ACHN (cell line): ENCODE data around the gene WWOX.
"Not testable (repeated sequence)": the region's sequence is repeated elsewhere in the genome, so short reads cannot be mapped to it uniquely, and the experiment has no call there.

Experiments used
- DNase-seq: peaks from one replicate; pipeline ENCODE4 v3.0.0-alpha.2; 2015
- in situ Hi-C: cut with HindIII; loops from 2 replicates; pipeline ENCODE4 v1.10.0; 2017; ENCODE audit warnings: low sequenced_read_pairs, low pct_ligation_motif_present, low pct_unique_long_range_greater_than_20kb

WWOX gene

GRCh38 chr16:78673884-78674283, 574.4 kb downstream of the WWOX start:
- DNase-seq: no peak
- in situ Hi-C loops: no loop called here

DNA sequence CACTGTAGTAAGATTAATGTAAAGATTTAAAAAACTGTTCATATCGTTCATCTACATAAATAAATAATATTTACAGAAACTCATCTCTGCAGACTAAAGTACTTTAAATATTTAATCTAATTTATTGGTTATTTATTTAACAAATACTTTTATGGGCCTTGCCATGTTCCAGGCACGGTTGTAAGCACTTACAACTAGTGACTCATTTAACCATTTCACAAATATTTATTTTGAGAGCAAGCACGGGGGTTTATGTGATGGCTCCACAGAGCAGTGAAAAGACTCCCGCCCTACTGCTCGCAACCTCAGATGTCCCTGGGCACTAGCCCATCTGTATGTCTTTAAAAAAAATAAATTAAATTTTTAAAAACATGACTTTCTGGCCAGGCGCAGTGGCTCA, 575.9 kb downstream of the WWOX start:
- in situ Hi-C loops: no loop called here
- DNase-seq: no peak

DNA sequence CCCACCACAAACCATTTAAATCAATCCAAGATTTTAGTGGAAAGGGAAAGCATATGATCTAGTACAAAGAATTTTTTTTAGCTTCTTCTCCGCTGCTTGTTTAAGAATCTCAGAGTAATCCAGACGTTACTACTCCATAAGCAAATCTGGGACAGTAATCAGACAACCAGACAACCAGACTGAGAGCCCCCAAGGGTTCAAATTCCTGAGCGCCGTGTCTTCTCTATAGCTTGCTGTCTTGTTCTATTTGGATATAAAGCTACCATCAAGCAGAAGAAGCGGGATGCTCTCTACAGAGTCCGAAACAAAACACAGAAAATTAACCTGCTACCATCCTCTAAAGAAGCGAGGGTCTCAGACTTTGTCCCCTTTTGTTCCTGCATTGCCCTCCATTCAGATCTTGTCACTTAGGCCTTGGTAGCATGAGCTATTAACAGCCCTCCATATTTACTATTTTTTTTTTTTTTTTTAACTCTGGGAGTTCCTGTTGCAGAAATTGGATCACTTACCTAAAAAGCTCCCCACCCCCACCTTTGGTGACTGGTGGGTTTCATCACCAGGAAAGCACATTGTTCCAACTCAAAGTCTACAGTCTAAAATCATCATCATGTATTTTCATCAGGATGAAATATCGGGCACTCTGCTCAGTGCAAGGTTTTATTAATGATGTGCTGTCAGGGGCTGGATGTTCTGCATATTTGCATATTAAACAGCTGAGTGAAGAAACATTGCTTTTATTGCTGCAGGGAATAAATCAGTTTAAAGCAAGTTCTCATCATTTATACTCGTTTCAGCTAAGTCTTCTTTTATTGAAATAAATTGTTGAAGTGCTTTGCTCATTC, 576.7 kb downstream of the WWOX start:
- DNase-seq: no peak
- in situ Hi-C loops: no loop called here

DNA sequence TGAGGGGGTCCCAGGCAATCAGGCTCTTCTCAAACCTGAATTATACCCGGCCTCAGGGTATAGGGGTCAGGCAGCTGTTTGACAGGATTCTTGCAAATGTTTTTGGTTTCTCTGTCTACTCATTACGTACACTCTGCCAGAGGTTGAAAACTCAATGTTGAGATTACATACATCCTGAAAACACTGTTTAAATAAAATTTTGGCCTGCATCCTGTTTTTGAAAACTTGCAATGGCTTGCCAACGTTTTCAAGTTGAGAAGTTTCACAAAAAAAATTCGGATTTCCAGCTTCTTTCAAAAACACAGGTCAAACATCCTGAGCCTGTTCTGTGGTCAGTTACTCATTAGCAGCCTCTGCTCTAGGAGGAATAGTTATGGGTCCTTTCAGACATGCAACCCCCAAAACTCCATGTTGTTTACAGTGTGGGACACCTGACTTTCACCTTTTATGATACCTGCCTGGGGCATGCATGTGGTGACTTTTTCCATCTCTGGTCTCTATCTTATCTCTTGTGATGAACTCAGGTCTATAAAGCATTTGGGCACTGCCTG, 577.8 kb downstream of the WWOX start:
- no peak for DNase-seq
- in situ Hi-C loops: no loop called here

- no peak for DNase-seq
- in situ Hi-C loops: no loop called here
These were observed 580.1 kb downstream of the WWOX start for GRCh38 chr16:78679546-78679945.

DNA sequence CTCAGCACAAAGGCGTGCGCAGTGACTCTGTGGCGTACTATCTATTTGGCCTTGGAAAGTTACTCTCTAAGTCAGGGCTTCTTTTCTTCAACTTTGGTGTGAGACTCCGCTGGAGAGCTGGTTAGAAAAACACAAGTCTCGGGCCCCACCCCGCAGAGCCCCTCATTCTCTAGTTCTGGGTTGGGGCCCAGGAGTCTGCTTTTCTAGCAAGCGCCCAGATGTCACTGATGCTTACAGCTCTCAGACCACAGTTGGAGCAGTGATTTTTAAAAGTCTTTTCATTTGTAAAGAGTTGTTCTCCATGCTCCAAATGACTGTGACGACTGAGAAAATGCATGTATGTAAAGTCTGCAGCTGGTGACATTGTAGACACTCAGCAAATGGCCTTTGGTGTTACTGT, 582.3 kb downstream of the WWOX start:
- no peak for DNase-seq
- in situ Hi-C loops: no loop called here

GRCh38 chr16:78684030-78684611, 584.7 kb downstream of the WWOX start:
- in situ Hi-C loops: no loop called here
- DNase-seq: no peak

GRCh38 chr16:78684655-78685375, 585.4 kb downstream of the WWOX start:
- no peak for DNase-seq
- in situ Hi-C loops: no loop called here

DNA sequence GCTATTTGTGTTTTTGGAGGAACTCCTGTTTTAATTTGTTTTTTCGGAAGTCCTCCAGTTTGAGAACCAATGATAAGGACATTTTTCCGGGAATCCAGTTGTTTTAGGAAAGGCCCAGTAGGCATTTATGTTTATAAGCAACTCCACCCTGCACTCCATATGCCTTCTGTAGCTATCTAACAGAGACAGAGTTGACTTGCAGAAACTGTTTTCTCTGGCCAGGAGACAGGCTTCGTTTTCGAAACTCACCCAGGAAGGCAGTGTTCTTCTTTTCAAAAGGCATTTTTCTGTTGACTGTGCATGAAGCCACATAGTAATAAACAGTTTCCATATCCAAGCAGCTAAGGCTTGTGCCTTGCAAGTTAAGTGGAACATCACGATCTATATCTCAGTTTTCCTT, 587.1 kb downstream of the WWOX start:
- no peak for DNase-seq
- in situ Hi-C loops: no loop called here

DNA sequence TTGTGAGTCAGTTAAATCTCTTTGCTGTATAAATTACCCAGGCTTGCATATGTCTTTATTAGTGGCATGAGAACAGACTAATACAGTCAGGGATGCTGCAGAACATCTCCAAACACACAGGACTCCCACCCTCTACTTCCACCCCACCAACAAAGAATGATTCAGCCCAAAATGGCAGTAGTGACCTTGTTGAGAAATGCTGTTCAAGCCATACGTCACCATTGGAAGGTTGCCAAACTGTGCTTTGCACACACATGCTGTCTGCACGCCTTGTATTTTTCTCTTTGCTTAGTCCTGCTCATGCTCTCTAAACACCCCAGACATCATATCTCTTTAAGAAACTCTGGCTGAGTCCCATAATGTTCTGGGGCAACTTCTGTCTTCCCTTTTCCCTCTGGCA, 589.6 kb downstream of the WWOX start:
- in situ Hi-C loops: no loop called here
- no peak for DNase-seq

DNA sequence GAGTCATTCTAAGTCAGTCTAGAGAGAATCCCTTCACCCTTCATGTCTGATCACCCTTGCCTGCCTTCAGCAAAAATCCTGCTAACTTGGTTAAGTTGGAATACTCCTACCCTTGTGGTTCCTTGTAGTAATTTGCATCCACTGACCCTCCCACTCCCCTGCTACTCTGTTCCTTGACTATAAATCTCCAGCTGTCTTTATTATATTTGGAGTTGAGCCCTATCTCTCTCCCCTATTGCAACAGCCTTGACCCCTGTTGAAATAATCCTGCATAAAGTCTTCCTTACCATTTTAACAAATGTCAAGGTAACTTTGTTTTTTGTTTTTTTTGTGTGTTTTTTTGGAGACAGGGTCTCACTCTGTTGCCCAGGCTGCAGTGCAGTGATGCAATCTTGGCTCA, 590.1 kb downstream of the WWOX start:
- DNase-seq: no peak
- in situ Hi-C loops: no loop called here

DNA sequence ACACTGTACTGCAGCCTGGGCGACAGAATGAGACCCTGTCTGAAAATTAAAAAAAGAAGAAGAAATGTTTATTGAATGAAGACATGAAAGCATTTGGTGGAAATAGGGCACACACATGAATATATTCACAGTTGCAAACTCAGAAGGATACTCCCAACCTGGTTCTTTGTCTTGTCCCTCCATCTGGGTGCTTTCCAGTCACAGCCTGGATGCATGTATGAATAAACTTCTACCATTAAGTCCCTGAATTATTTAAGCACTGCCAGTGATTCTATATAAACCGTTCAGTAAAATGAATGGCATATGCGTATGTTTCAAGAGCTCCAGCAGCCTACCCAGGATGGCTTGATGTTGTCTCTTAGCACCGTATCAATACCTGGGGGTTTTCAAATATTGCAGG, 591.1 kb downstream of the WWOX start:
- in situ Hi-C loops: no loop called here
- no peak for DNase-seq

DNA sequence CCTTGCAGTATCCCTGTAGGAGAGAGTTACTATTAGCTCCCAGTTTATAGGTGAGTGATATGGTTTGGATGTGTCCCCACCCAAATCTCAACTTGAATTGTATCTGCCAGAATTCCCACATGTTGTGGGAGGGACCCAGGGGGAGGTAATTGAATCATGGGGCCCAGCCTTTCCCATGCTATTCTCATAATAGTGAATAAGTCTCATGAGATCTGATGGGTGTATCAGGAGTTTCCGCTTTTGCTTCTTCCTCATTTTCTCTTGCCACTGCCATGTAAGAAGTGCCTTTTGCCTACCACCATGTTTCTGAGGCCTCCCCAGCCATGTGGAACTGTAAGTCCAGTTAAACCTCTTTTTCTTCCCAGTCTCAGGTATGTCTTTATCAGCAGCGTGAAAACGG, 592.3 kb downstream of the WWOX start:
- in situ Hi-C loops: not testable (repeated sequence)

GRCh38 chr16:78693496-78693895, 594.0 kb downstream of the WWOX start:
- no peak for DNase-seq
- in situ Hi-C loops: no loop called here

More for the DNA sequence above, 592.3 kb downstream of the WWOX start:
- not testable (repeated sequence) for DNase-seq

GRCh38 chr16:78694414-78694813, 595.0 kb downstream of the WWOX start:
- in situ Hi-C loops: no loop called here
- DNase-seq: no peak

GRCh38 chr16:78695391-78695790, 595.9 kb downstream of the WWOX start:
- in situ Hi-C loops: no loop called here
- no peak for DNase-seq

DNA sequence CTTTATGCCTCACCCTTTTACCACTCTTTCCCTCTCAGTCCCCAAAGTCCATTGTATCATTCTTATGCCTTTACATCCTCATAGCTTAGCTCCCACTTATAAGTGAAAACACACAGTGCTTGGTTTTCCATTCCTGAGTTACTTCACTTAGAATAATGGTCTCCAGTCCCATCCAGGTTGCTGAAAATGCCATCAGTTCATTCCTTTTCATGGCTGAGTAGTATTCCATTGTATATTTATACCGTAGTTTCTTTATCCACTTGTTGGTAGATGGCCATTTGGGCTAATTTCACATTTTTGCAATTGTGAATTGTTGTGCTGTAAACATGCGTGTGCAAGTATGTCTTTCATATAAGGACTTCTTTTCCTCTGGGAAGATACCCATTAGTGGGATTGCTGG, 597.3 kb downstream of the WWOX start:
- in situ Hi-C loops: no loop called here
- no peak for DNase-seq

- no peak for DNase-seq
- in situ Hi-C loops: no loop called here
These were observed 598.0 kb downstream of the WWOX start for GRCh38 chr16:78697426-78697825.

GRCh38 chr16:78703936-78704335, 604.5 kb downstream of the WWOX start:
- in situ Hi-C loops: no loop called here
- DNase-seq: no peak
